ENCODE results near the gene GSDMA.

DNA sequence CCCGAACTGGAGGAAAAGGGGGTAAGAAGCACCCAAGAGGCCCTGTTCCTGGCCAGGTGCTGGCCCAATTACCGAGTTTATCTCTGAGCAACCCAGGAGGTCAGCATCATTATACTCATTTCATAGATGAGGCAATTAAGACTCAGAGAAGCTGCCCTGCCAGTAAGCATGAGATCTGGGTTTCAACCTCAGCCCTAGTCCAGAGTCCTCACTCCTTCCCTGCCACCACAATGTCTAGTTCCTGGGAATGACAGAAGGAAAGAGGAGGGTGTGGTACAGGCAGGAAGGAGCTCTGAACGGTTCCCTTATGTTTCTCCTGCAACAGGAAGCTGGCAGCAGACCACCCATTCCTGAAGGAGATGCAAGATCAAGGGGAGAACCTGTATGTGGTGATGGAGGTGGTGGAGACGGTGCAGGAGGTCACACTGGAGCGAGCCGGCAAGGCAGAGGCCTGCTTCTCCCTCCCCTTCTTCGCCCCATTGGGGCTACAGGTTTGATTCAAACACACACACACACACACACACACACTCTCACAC lies 7.4 kb downstream of the GSDMA start:
- TF ChIP-seq NR2C2 (IDR thresholded peaks at IDR 0.05; ENCODE audit: borderline replicate concordance, control insufficient read depth, insufficient read length, low read depth) (no peak), FOXK2 (IDR thresholded peaks at IDR 0.05) (no peak), SMARCA5 (IDR thresholded peaks at IDR 0.05) (no peak), REST (IDR thresholded peaks at IDR 0.05; ENCODE audit: low read depth, low read length) (no peak), ELK1 (IDR thresholded peaks at IDR 0.05; ENCODE audit: low read depth, low read length) (no peak)

All from GM12878 (cell line).